PC-9 (cell line): ENCODE results near the gene CNR1. TPM values are rescaled to one million over a fixed set of nuclear protein-coding genes. Genes with fewer than 3 reads are reported as not detected.

Experiments used
- BruUV-seq: library from RNA; stranded (reverse); fragments of 400-500 nt; replicated peaks from 2 replicates; lab custom pipeline; 2021; lab: Mats Ljungman, UMichigan
- CTCF ChIA-PET: fragments of 300-600 bp; sonication (Branson Sonifier 250); formaldehyde crosslinking; loops from one replicate; lab custom pipeline; 2022; ENCODE audit warnings: antibody characterized with exemption; lab: Charles Lee
- POLR2A ChIA-PET: fragments of 300-600 bp; sonication (Branson Sonifier 250); formaldehyde crosslinking; loops from one replicate; lab custom pipeline; 2022; ENCODE audit warnings: antibody characterized with exemption; ENCODE audit not compliant: unreplicated experiment; lab: Charles Lee
- DNase-seq, 2 experiments: peaks; one replicate each; pipeline versions ENCODE4 v3.0.0 to v3.0.0-alpha.2; 2015 to 2022; ENCODE audit warnings: mixed read lengths in 1 of 2
- H2AFZ ChIP-seq: fragments of 200-600 bp; sonication (generic); 2 replicates; pipeline ENCODE4 v1.8.1; 2017; ENCODE audit warnings: antibody characterized with exemption
- H3F3A ChIP-seq: fragments of 200-600 bp; sonication (generic); 2 replicates; pipeline ENCODE4 v1.8.1; 2017; ENCODE audit warnings: antibody characterized with exemption, mild to moderate bottlenecking, low read depth; ENCODE audit not compliant: insufficient read depth
- H3K27ac ChIP-seq: fragments of 200-600 bp; sonication (generic); 2 replicates; pipeline ENCODE4 v1.6.1; 2016; ENCODE audit warnings: mixed run types
- H3K27me3 ChIP-seq: fragments of 200-600 bp; sonication (generic); 2 replicates; pipeline ENCODE4 v1.6.1; 2016; ENCODE audit warnings: low read depth, mixed run types; ENCODE audit not compliant: insufficient read depth
- H3K36me3 ChIP-seq: fragments of 200-600 bp; sonication (generic); 2 replicates; pipeline ENCODE4 v1.6.1; 2016; ENCODE audit warnings: low read depth, mixed run types
- H3K4me1 ChIP-seq: fragments of 200-600 bp; sonication (generic); replicated peaks from 2 replicates; pipeline ENCODE4 v1.6.1; 2016; ENCODE audit warnings: mixed run types; ENCODE audit not compliant: insufficient read depth
- H3K4me2 ChIP-seq: fragments of 200-600 bp; sonication (generic); 2 replicates; pipeline ENCODE4 v1.6.1; 2017; ENCODE audit warnings: mixed run types
- H3K4me3 ChIP-seq: fragments of 200-600 bp; sonication (generic); 2 replicates; pipeline ENCODE4 v1.6.1; 2016; ENCODE audit warnings: mixed run types
- H3K79me2 ChIP-seq: fragments of 200-600 bp; sonication (generic); 2 replicates; pipeline ENCODE4 v1.6.1; 2017; ENCODE audit warnings: low read depth, mixed run types
- H3K9me2 ChIP-seq: fragments of 200-600 bp; sonication (generic); 2 replicates; pipeline ENCODE4 v1.8.1; 2017; ENCODE audit warnings: mild to moderate bottlenecking; ENCODE audit not compliant: insufficient read depth
- H3K9me3 ChIP-seq: fragments of 200-600 bp; sonication (generic); 2 replicates; pipeline ENCODE4 v1.8.1; 2016; ENCODE audit warnings: low read depth; ENCODE audit not compliant: insufficient read depth
- H4K20me1 ChIP-seq: fragments of 200-600 bp; sonication (generic); 2 replicates; pipeline ENCODE4 v1.8.1; 2017; ENCODE audit not compliant: insufficient read depth
- EZH2 ChIP-seq: fragments of 200-600 bp; sonication (generic); IDR thresholded peaks from 2 replicates; pipeline ENCODE4 v1.8.0; 2017; ENCODE audit warnings: antibody characterized with exemption, low read depth
- intact Hi-C: fragments of 100-400 bp; cut with micrococcal nuclease; formaldehyde crosslinking; loops from one replicate; pipeline ENCODE4 v1.10.0; 2022; ENCODE audit not compliant: unreplicated experiment
- total RNA-seq: library from RNA; stranded (reverse); gene quantifications from 2 replicates; pipeline ENCODE4 v1.2.3, GENCODE V29; 2021
- TF ChIP-seq, protein P1 (sequence below): fragments of 200-600 bp; sonication (generic); conservative IDR thresholded peaks from 2 replicates; pipeline ENCODE4 v1.6.1; 2017; ENCODE audit warnings: mixed run types, antibody characterized with exemption, mild to moderate bottlenecking, moderate library complexity

The CNR1 gene
- total RNA-seq, 1 experiment from 2014 or later, result not detected

DNA sequence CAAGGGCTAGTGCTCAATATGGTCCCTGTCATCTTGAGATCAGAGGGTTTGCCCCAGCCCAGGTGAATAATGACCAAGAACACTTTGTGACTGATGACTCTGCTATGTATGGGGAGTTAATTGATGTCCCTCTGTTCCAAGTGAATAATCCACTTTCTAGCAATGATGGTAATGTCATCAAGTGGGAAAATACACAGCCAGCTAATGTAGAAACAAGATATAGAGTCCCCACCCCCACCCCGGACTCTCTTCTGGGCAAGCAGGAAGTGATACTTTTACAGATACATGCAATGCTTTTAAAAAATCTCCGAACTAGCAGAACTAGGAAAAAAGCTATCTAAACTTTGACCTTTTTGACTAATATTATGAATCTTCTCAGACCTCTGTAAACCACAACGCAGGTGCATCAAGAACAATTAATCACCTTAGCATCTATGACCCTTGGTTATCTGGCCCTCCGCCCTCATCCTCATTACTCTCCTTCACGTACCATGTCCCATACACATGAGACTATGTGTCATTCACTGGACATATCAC, 30.5 kb downstream of the CNR1 start:
- Histone ChIP-seq H3K4me3 (no peak overlapping the region), H3F3A (no peaks in the 10 kb centered on the region), H3K4me1 (no peaks in the 10 kb centered on the region), H4K20me1 (no peaks in the 10 kb centered on the region), H3K9me2 (no peaks in the 10 kb centered on the region), H3K27me3 (no peaks in the 10 kb centered on the region), H3K36me3 (no peaks in the 10 kb centered on the region), H3K27ac (no peak overlapping the region), H3K79me2 (no peaks in the 10 kb centered on the region), H3K4me2 (no peak overlapping the region), H2AFZ (no peak overlapping the region), H3K9me3 (no peaks in the 10 kb centered on the region)
- CTCF ChIA-PET, result interaction anchor here (0.7 kb wide), 1 partner anchor 107 kb away, joined by 12 read pairs; no protein-coding TSS in a partner anchor
- DNase-seq, result no peak
- BruUV-seq, result no TSS peak
- intact Hi-C loops, result no loop called here
- TF ChIP-seq, protein P1, sequence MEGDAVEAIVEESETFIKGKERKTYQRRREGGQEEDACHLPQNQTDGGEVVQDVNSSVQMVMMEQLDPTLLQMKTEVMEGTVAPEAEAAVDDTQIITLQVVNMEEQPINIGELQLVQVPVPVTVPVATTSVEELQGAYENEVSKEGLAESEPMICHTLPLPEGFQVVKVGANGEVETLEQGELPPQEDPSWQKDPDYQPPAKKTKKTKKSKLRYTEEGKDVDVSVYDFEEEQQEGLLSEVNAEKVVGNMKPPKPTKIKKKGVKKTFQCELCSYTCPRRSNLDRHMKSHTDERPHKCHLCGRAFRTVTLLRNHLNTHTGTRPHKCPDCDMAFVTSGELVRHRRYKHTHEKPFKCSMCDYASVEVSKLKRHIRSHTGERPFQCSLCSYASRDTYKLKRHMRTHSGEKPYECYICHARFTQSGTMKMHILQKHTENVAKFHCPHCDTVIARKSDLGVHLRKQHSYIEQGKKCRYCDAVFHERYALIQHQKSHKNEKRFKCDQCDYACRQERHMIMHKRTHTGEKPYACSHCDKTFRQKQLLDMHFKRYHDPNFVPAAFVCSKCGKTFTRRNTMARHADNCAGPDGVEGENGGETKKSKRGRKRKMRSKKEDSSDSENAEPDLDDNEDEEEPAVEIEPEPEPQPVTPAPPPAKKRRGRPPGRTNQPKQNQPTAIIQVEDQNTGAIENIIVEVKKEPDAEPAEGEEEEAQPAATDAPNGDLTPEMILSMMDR, result no peak
- no peak for TF ChIP-seq EZH2
- POLR2A ChIA-PET, result no interaction called here

DNA sequence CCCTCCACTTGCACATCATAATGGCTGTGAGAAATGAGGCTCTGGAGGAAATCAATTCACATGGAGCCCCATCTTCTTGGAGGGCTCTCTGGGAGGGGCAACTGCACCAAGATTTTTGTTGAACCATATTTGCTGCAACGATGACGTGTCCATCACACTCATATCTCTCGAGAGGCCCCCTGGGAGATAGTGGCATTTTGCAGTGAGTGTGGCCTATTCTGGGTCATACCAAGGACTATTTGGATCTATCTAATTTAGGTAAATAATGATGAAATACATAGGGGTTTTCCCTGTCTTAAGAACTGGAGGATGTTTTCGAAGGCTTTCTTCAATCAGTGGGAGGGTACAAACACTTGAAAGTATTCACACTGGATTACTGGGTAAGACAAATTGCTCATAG, 31.6 kb downstream of the CNR1 start:
- H3F3A ChIP-seq, result no peaks in the 10 kb centered on the region
- H3K4me2 ChIP-seq, result no peak overlapping the region
- H2AFZ ChIP-seq, result no peak overlapping the region
- H3K36me3 ChIP-seq, result no peaks in the 10 kb centered on the region
- H3K4me1 ChIP-seq, result no peaks in the 10 kb centered on the region
- BruUV-seq, result no TSS peak
- H3K79me2 ChIP-seq, result no peaks in the 10 kb centered on the region
- no peaks in the 10 kb centered on the region for H4K20me1 ChIP-seq
- no peaks in the 10 kb centered on the region for H3K27me3 ChIP-seq
- intact Hi-C loops, result no loop called here
- no peaks in the 10 kb centered on the region for H3K9me3 ChIP-seq
- no peaks in the 10 kb centered on the region for H3K9me2 ChIP-seq
- H3K4me3 ChIP-seq, result no peak overlapping the region
- H3K27ac ChIP-seq, result no peak overlapping the region
- POLR2A ChIA-PET, result no interaction called here
- DNase-seq, result no peak
- no peak for TF ChIP-seq EZH2
- TF ChIP-seq, protein P1, result no peak
- CTCF ChIA-PET, result no interaction called here

DNA sequence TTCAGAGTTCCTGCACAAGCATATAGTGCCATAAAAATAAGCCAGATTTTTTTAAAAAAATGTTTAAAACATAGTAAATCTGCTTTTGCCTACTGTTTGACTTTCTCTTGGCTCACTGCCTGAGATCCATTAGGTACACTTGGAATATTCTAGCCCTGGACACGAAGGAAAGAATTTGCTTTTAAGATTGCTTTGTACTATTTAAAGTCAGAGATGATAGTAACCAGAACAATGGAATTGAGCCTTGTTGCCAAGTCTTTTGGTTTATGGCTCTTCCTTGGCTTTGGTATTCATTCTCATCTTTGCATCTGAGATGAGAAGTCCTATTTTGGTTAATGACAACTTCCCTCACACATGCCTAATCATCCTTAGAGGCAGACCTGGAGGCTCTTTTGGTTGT, 32.4 kb downstream of the CNR1 start:
- Histone ChIP-seq H3K27me3 (no peaks in the 10 kb centered on the region), H3F3A (no peaks in the 10 kb centered on the region), H3K9me2 (no peaks in the 10 kb centered on the region), H3K79me2 (no peaks in the 10 kb centered on the region), H3K4me2 (no peak overlapping the region), H3K27ac (no peak overlapping the region), H2AFZ (no peak overlapping the region), H4K20me1 (no peaks in the 10 kb centered on the region), H3K4me1 (no peaks in the 10 kb centered on the region), H3K9me3 (no peaks in the 10 kb centered on the region), H3K4me3 (no peak overlapping the region), H3K36me3 (no peaks in the 10 kb centered on the region)
- intact Hi-C loops, result no loop called here
- DNase-seq, result no peak
- TF ChIP-seq EZH2, result no peak
- TF ChIP-seq, protein P1, result no peak
- POLR2A ChIA-PET, result no interaction called here
- no TSS peak for BruUV-seq
- CTCF ChIA-PET, result no interaction called here
